GM21825 (cell line): ENCODE measurements around the gene GALM.
"Not testable (repeated sequence)": the region's sequence is repeated elsewhere in the genome, so short reads cannot be mapped to it uniquely, and the experiment has no call there.

Source experiments
- ATAC-seq: cut with Tn5 transposase; IDR thresholded peaks from one replicate; pipeline ENCODE4 v1.9.1; 2021; ENCODE audit warnings: mild to moderate bottlenecking, moderate library complexity; ENCODE audit not compliant: unreplicated experiment

Gene GALM

DNA sequence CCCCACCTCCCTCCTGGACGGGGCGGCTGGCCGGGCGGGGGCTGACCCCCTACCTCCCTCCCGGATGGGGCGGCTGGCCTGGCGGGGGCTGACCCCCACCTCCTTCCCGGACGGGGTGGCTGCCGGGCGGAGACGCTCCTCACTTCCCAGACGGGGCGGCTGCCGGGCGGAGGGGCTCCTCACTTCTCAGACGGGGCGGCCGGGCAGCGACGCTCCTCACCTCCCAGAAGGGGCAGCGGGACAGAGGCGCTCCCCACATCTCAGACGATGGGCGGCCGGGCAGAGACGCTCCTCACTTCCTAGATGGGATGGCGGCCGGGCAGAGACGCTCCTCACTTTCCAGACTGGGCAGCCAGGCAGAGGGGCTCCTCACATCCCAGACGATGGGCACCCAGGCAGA lies 90.0 kb downstream of the GALM start:
- ATAC-seq: not testable (repeated sequence)

DNA sequence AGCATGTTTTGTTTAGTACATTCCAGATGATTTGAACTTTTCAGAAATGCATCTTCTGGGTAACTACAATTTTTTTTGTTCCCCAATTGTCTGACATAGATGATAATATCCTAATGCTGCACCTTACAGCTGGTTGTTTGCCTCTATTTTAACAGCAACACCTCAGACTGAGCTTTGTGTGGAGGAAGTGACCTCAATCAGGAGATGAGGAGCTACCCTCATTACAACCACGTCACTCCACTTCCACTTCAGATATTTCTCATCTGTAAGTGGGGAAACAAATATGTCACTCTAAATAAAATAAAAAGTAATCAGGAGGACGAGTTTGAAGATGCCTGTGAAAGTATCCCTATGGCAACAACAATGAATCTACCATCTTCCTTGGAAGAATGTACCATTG lies 97.3 kb downstream of the GALM start:
- no peak for ATAC-seq

DNA sequence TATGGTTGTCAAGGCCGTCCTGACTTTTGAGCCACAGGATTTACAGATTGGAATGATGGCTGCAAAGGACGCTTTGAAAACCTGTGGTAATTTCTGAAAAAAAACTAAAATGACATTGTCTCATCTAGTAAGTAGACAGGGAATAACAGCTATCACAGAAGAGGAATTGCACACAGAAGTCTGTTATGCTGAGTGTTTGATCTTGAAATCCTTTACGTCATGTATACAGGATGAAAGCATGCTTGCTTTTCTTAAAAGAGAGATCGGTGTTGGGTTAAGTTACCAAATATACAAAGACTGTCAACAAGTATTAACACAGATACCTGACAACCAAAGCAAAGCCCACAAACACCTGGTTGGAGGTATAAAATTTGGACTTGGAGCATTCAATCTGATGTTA lies 97.8 kb downstream of the GALM start:
- no peak for ATAC-seq

DNA sequence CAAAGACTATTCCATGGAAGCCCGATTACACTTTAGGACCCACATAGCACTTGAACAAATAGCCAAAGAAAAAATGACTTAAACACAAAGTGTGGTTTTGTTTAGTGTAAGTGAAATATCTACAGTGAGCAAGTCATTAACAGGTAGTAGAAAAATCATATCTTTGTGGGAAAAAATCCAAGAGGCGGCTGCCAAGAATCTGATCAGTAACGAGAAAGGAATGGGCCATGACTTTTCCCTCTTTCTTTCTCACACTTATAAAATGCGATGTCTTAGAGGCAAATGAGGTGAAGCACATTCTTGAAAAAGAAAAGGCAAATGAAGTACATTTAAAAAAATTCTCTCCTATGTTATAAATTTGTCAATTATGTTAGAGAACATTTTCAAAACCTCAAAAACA lies 99.2 kb downstream of the GALM start:
- no peak for ATAC-seq

DNA sequence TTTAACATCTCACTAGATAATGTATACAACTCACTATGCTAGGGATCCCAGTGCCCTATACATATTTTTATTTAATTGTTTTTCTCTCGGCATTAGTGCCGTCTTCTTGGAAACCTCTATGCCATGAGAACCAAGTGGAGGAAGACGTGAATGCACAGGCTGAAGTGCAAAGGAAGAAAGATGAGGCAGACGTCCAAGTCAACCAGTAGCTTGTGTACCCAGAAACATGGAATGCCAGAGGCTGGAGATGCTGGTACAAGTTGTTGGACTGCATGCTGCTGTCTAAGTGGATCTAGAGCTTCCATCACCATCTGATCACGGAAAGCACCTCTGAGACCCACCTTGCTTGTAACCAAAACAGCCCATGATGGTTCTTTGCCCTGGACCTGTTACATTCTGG lies 99.6 kb downstream of the GALM start:
- no peak for ATAC-seq

DNA sequence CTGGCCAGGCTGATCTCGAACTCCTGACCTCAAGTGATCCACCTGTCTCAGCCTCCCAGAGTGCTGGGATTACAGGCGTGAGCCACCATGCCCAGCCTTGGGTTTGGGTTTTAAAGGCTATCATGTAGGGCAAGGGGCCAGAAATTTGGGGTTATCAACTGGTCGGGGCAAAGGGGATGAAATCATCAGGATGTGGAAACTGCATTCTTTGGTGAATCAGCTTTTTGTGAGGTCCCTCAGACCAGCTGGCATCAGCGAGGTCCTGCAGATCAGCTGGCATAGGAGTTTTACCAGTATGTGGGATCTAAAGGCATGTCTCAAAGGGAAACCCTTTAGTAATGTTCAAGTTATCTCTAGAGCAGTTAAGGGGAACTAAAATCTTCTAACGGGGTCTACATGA lies 105.7 kb downstream of the GALM start:
- ATAC-seq: no peak

DNA sequence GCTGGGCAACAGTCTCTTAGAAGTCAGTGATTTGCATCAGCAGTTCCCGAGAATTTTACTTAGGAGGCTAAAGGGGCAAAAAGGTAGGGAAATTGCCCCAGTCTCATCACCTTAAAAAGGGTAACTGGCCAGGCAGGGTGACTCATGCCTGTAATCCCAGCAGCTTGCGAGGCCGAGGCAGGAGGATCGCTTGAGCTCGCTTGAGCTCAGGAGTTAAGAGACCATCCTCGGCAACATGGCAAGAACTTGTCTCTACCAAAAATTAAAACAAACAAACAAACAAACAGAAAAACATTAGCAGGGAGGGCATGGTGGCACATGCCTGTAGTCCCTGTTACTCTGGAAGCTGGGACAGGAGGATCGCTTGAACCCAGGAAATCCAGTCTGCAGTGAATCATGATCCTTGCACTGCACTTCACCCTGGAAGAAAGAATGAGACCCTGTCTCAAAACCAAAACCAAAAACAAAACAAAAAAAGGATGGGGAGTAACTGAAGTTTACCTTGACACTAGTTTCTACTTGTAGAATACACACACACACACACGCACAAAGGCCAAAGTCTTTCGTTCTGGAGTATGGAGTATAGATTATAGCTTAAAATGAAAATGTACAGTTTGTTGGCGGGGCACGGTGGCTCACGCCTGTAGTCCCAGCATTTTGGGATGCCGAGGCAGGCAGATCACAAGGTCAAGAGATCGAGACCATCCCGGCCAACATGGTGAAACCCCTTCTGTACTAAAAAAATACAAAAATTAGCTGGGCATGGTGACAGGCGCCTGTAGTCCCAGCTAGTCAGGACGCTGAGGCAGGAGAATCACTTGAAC lies 109.4 kb downstream of the GALM start:
- ATAC-seq: no peak

DNA sequence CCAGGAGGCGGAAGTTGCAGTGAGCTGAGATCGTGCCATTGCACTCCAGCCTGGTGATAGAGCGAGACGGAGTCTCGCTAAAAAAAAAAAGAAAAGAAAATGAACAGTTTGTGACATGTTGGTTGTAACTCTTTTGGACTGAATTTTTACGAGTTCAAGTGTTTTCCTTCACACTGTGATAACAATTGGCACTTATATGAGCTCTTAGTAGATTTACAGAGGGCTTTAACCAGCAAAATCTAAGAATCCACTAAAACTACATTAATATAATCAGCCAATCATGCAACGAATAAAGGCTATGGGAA lies 110.0 kb downstream of the GALM start:
- no peak for ATAC-seq

DNA sequence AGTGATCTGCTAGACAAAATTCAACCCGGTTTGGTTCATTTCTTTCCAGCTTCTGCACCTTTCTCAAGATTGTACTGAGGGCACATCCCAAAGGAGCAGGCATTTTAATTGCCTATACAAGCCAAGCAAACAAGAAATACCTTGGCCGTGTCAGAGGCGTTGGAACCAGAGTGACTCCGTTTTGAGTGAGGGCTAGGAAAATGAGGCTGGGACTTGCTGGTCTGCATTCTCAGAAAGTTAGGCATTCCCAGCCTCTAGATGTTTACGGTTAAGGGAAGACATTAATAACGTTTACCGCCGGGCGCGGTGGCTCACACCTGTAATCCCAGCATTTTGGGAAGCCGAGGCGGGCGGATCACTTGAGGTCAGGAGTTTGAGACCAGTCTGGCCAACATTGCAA lies 110.6 kb downstream of the GALM start:
- ATAC-seq: no peak

DNA sequence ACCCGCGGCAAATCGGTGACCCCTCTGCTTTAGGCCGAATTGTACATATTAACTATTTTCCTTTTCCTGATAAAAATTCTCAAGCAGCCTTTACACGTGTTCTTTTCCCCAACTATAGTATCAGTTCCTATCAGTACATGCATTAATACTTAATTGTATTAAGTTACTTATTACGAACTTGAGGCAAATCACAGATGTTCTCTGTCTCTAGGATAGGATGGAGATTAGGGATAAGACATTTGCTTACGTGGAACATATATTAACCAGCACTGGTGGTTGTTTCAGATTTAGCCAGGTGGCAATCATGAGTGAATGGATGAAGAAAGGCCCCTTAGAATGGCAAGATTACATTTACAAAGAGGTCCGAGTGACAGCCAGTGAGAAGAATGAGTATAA lies 112.8 kb downstream of the GALM start:
- no peak for ATAC-seq

DNA sequence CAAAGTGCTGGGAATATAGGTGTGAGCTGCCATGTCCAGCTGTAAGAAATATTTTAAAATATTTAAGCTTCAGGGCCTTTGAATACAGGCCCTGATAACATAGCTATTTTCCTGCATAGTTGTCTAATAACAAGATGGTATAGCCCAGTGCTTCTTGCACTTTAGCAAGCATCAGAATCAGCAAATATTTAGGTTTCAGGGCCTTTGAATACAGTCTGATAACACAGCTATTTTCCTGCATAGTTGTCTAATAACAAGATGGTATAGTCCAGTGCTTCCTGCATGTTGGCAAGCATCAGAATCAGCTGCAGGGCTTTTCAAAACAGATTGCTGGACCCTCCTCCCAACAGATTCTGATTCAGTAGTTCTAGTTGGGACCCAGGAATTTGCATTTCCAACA lies 117.7 kb downstream of the GALM start:
- no peak for ATAC-seq
